Dedifferentiated amniotic fluid mesenchymal stem cell (primary cell): ENCODE results near the gene CPED1.
"Not testable (repeated sequence)": the region's sequence is repeated elsewhere in the genome, so short reads cannot be mapped to it uniquely, and the experiment has no call there.

Source experiments
- DNase-seq: peaks from one replicate; pipeline ENCODE4 v3.0.0-alpha.2; 2016; ENCODE audit errors: extremely low spot score

CPED1 gene

GRCh38 chr7:121041516-121042148 is 53.1 kb downstream of the CPED1 start:
- no peak for DNase-seq

GRCh38 chr7:121042195-121042594 is 53.7 kb downstream of the CPED1 start:
- no peak for DNase-seq

GRCh38 chr7:121042899-121043298 is 54.4 kb downstream of the CPED1 start:
- no peak for DNase-seq

- no peak for DNase-seq
These were observed 55.1 kb downstream of the CPED1 start for GRCh38 chr7:121043314-121044234.

- DNase-seq = no peak
These were observed 56.6 kb downstream of the CPED1 start for GRCh38 chr7:121045090-121045489.

- no peak for DNase-seq
These were observed 57.5 kb downstream of the CPED1 start for GRCh38 chr7:121046009-121046408.

- no peak for DNase-seq
These were observed 58.5 kb downstream of the CPED1 start for GRCh38 chr7:121046893-121047468.

- no peak for DNase-seq
These were observed 59.7 kb downstream of the CPED1 start for GRCh38 chr7:121048195-121048594.

- no peak for DNase-seq
These were observed 60.7 kb downstream of the CPED1 start for GRCh38 chr7:121049028-121049791.

- no peak for DNase-seq
These were observed 61.4 kb downstream of the CPED1 start for GRCh38 chr7:121049897-121050296.

- DNase-seq = no peak
These were observed 64.7 kb downstream of the CPED1 start for GRCh38 chr7:121053219-121053618.

GRCh38 chr7:121054925-121055324 is 66.4 kb downstream of the CPED1 start:
- no peak for DNase-seq

GRCh38 chr7:121057878-121058277 is 69.4 kb downstream of the CPED1 start:
- DNase-seq = no peak

- DNase-seq = no peak
These were observed 70.5 kb downstream of the CPED1 start for GRCh38 chr7:121058975-121059374.

- DNase-seq = not testable (repeated sequence)
These were observed 71.5 kb downstream of the CPED1 start for GRCh38 chr7:121059979-121060509.

GRCh38 chr7:121061677-121062582 is 73.4 kb downstream of the CPED1 start:
- no peak for DNase-seq

GRCh38 chr7:121062671-121063279 is 74.3 kb downstream of the CPED1 start:
- no peak for DNase-seq

GRCh38 chr7:121067717-121068116 is 79.2 kb downstream of the CPED1 start:
- DNase-seq = not testable (repeated sequence)

- no peak for DNase-seq
These were observed 81.0 kb downstream of the CPED1 start for GRCh38 chr7:121069346-121070100.
